Right cardiac atrium (tissue), 5 donors: ENCODE results near the gene TTYH1. TPM values are rescaled to one million over a fixed set of nuclear protein-coding genes. Genes with fewer than 3 reads are reported as not detected.

Source experiments
- ATAC-seq, 2 donors: fragments of 200-7000 bp; cut with Tn5 transposase; one replicate each; pipeline versions ENCODE4 v1.8.0 to v1.9.1; 2020; ENCODE audit warnings: moderate library complexity in 2 of 2, mild to moderate bottlenecking in 1 of 2
- DNase-seq, 3 donors: peaks; one replicate each; pipeline ENCODE4 v3.0.0-alpha.2; 2020
- H3K27ac ChIP-seq: one replicate; pipeline ENCODE4 v1.5.1; 2013; ENCODE audit warnings: mild to moderate bottlenecking, low read length, control low read depth, moderate library complexity
- H3K27me3 ChIP-seq: one replicate; pipeline ENCODE4 v1.6.1; 2013; ENCODE audit not compliant: control insufficient read depth, insufficient read depth
- H3K4me1 ChIP-seq: one replicate; pipeline ENCODE4 v1.6.1; 2013; ENCODE audit warnings: low read length; ENCODE audit not compliant: control insufficient read depth, insufficient read depth
- H3K4me3 ChIP-seq: one replicate; pipeline ENCODE4 v1.5.1; 2013; ENCODE audit warnings: low read length, control low read depth
- H3K9me3 ChIP-seq: one replicate; pipeline ENCODE4 v1.6.1; 2013; ENCODE audit warnings: low read length; ENCODE audit not compliant: control insufficient read depth
- WGBS: extraction: QIAGEN DNeasy Blood & Tissue Kit; methylation state at CpG from one replicate; pipeline ENCODE4 v1.1.7; 2013; 5-methylcytosine and 5-hydroxymethylcytosine counted together
- intact Hi-C, 4 donors: fragments of 100-400 bp; cut with DNase I; formaldehyde crosslinking; loops; one replicate each; pipeline versions ENCODE4 v1.11.0 to v1.14.0; 2022 to 2023
- polyA plus RNA-seq: library from polyadenylated mRNA; stranded (reverse); fragments of 200-250 nt; gene quantifications from one replicate; pipeline ENCODE4 v1.2.3, GENCODE V29; 2013
- total RNA-seq, 4 donors: library from RNA; stranded (reverse); fragmentation: NEBNext Ultra II Directional; extraction: Animal tissue kit (Norgen Biotek cat#: 25700); gene quantifications; one replicate each; pipeline ENCODE4 v1.2.1, GENCODE V29; 2021
- donor health status: healthy with polysubstance abuse.
- donor health status: DM: no; HTN: yes; CAD: no.
- donor health status: DM: no; HTN: no; CAD: no.
- donor health status: DM: no; HTN: yes; CAD: no; lungs with severe emphysema.
- donor health status: DM: yes; HTN: yes; CAD: no.

Gene TTYH1
- total and polyA plus RNA-seq, 5 donors, result 2.4 to 3.6 (median 3.0) TPM

GRCh38 chr19:54415901-54416673, 823 bp downstream of the TTYH1 start:
- no peaks in the 10 kb centered on the region for H3K4me1 ChIP-seq
- DNase-seq, result no peak
- H3K9me3 ChIP-seq, result no peaks in the 10 kb centered on the region
- H3K27me3 ChIP-seq, result no peaks in the 10 kb centered on the region
- H3K27ac ChIP-seq, result no peak overlapping the region
- peak overlapping the region; percentile 3 for H3K4me3 ChIP-seq
- WGBS, result 5% methylated on average over 28 of the region's 28 CpGs
- ATAC-seq, result no peak
- intact Hi-C loops, result no loop called here

GRCh38 chr19:54416695-54417491, 1.6 kb downstream of the TTYH1 start:
- intact Hi-C loops, result no loop called here
- Histone ChIP-seq H3K4me3 (no peak overlapping the region), H3K27ac (no peak overlapping the region), H3K4me1 (no peaks in the 10 kb centered on the region), H3K27me3 (no peaks in the 10 kb centered on the region), H3K9me3 (no peaks in the 10 kb centered on the region)
- 34% methylated on average over 44 of the region's 44 CpGs for WGBS
- ATAC-seq (no peak), DNase-seq (no peak)

- H3K4me1 ChIP-seq, result no peaks in the 10 kb centered on the region
- DNase-seq (no peak), ATAC-seq (no peak)
- 19% methylated on average over 25 of the region's 25 CpGs for WGBS
- intact Hi-C loops, result no loop called here
- no peak overlapping the region for H3K4me3 ChIP-seq
- H3K27ac ChIP-seq, result peak overlapping the region; percentile 14
- no peaks in the 10 kb centered on the region for H3K9me3 ChIP-seq
- H3K27me3 ChIP-seq, result no peaks in the 10 kb centered on the region
Observed at GRCh38 chr19:54418030-54418929, 3.0 kb downstream of the TTYH1 start.

- H3K27me3 ChIP-seq, result no peaks in the 10 kb centered on the region
- intact Hi-C loops, result no loop called here
- H3K9me3 ChIP-seq, result no peaks in the 10 kb centered on the region
- no peak overlapping the region for H3K4me3 ChIP-seq
- H3K4me1 ChIP-seq, result no peaks in the 10 kb centered on the region
- no peak for ATAC-seq
- peak in 1 of 3 donors; percentile 24 for DNase-seq
- no peak overlapping the region for H3K27ac ChIP-seq
- 75% methylated on average over 26 of the region's 26 CpGs for WGBS
Observed at GRCh38 chr19:54418930-54419800, 3.9 kb downstream of the TTYH1 start.

- H3K27ac ChIP-seq, result no peak overlapping the region
Observed at GRCh38 chr19:54420068-54420382, 4.8 kb downstream of the TTYH1 start.

GRCh38 chr19:54420383-54421168, 5.3 kb downstream of the TTYH1 start:
- WGBS, result 6% methylated on average over 37 of the region's 37 CpGs
- H3K9me3 ChIP-seq, result no peaks in the 10 kb centered on the region
- intact Hi-C loops, result no loop called here
- no peaks in the 10 kb centered on the region for H3K4me1 ChIP-seq
- H3K4me3 ChIP-seq, result no peak overlapping the region
- H3K27ac ChIP-seq, result no peak overlapping the region
- DNase-seq, result peak; percentile 76 to 87 (median 79)
- peak; percentile 64 to 83 for ATAC-seq
- no peaks in the 10 kb centered on the region for H3K27me3 ChIP-seq

More at GRCh38 chr19:54420068-54420382, 4.8 kb downstream of the TTYH1 start:
- ATAC-seq (no peak), DNase-seq (no peak)
- no peak overlapping the region for H3K4me3 ChIP-seq
- no peaks in the 10 kb centered on the region for H3K4me1 ChIP-seq
- intact Hi-C loops, result no loop called here
- H3K9me3 ChIP-seq, result no peaks in the 10 kb centered on the region
- WGBS, result 19% methylated on average over 10 of the region's 10 CpGs
- no peaks in the 10 kb centered on the region for H3K27me3 ChIP-seq

GRCh38 chr19:54421169-54421516, 5.9 kb downstream of the TTYH1 start:
- peak in 1 of 2 donors; percentile 2 for ATAC-seq
- H3K27me3 ChIP-seq, result no peaks in the 10 kb centered on the region
- intact Hi-C loops, result no loop called here
- DNase-seq, result peak in 1 of 3 donors; percentile 56
- H3K9me3 ChIP-seq, result no peaks in the 10 kb centered on the region
- H3K4me3 ChIP-seq, result no peak overlapping the region
- 36% methylated on average over 9 of the region's 9 CpGs for WGBS
- H3K27ac ChIP-seq, result no peak overlapping the region
- no peaks in the 10 kb centered on the region for H3K4me1 ChIP-seq

- Histone ChIP-seq H3K9me3 (no peaks in the 10 kb centered on the region), H3K4me1 (no peaks in the 10 kb centered on the region), H3K27ac (peak overlapping the region; percentile 20), H3K27me3 (no peaks in the 10 kb centered on the region), H3K4me3 (no peak overlapping the region)
- DNase-seq (peak in 1 of 3 donors; percentile 7), ATAC-seq (no peak)
- 79% methylated on average over 7 of the region's 7 CpGs for WGBS
- intact Hi-C loops, result no loop called here
Observed at GRCh38 chr19:54421521-54421920, 6.3 kb downstream of the TTYH1 start.

GRCh38 chr19:54422136-54422535, 6.9 kb downstream of the TTYH1 start:
- Histone ChIP-seq H3K27me3 (no peaks in the 10 kb centered on the region), H3K27ac (no peak overlapping the region)

More at GRCh38 chr19:54422136-54422535, 6.9 kb downstream of the TTYH1 start:
- no peaks in the 10 kb centered on the region for H3K4me1 ChIP-seq
- 69% methylated on average over 20 of the region's 20 CpGs for WGBS
- intact Hi-C loops, result no loop called here
- ATAC-seq (no peak), DNase-seq (peak in 1 of 3 donors; percentile 33)
- H3K4me3 ChIP-seq, result no peak overlapping the region
- no peaks in the 10 kb centered on the region for H3K9me3 ChIP-seq
